GM23248 (cell line): ENCODE measurements around the gene KCNJ1.

ENCODE experiments used
- EZH2 ChIP-seq: fragments of 200-600 bp; sonication (generic); IDR thresholded peaks from 2 replicates; pipeline ENCODE4 v1.6.1; 2018; ENCODE audit warnings: antibody characterized with exemption, mild to moderate bottlenecking; ENCODE audit not compliant: insufficient read depth, poor library complexity, severe bottlenecking
- EZH2phosphoT487 ChIP-seq: fragments of 200-600 bp; sonication (generic); IDR thresholded peaks from 2 replicates; pipeline ENCODE4 v1.6.1; 2018; ENCODE audit warnings: antibody characterized with exemption, moderate library complexity, mild to moderate bottlenecking, low read depth; ENCODE audit not compliant: insufficient read depth

DNA sequence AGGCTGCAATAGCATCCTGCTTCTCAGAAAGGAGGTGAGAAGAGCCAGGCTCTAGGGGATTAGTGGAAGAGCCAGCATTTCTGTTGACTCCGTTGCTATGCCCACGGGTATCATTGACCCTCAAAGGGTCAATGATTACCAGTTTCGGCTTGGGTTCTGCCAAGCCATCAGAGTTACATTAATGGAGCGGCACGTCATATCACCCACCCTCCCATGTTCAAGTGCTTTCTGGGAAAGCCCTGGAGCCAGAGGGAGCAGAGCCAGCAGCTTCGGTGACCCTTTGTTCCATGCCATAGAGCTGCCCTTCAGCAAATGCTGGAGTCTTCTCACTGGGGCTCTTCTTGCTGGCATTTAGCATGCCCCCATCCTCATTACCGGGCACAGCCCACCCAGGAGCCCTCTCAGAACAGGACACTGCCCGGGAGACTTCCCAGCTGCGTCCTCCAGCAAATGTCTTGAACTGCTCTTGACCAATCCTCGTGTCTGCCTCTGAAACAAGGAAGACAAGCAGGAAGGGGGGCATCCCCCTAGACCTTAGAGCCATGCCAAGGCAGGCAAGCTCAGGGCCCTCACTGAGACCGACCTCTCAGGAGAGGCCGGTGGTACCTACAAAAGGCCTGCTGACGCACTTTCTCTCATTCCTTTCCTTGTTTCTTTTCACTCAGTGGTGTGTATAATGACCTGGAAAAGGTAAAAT is 14.6 kb downstream of the KCNJ1 start:
- no peak for TF ChIP-seq EZH2phosphoT487
- TF ChIP-seq EZH2, result no peak
